Activated CD8-positive, alpha-beta memory T cell treated with anti-CD3 and anti-CD28 coated beads for 24 hours (primary cell): ENCODE data around the gene SLC35D1.
"Not testable (repeated sequence)": the region's sequence is repeated elsewhere in the genome, so short reads cannot be mapped to it uniquely, and the experiment has no call there.

ENCODE experiments used
- DNase-seq: peaks from one replicate; pipeline ENCODE4 v3.0.0-alpha.2; 2020

Gene SLC35D1

GRCh38 chr1:66982561-66983260 lies 71.2 kb downstream of the SLC35D1 start:
- no peak for DNase-seq

DNA sequence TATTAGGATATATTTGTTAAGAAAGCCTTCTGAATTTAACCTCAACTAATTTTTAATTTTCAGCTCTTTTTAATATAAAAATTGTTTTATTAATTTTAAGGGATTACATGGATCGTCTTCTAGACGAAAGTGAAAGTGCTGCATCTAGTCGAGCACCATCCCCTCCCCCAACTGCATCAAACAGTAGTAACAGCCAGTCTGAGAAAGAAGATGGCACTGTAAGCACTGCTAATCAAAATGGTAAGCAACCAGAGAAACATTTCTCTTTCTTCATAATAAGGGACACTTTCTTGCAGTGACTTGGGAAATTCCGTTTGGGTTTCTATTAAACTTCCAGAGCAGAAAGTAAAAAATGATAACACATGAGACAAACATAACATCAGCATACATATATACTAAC lies 72.3 kb downstream of the SLC35D1 start:
- DNase-seq: no peak

GRCh38 chr1:66980745-66981367 lies 73.1 kb downstream of the SLC35D1 start:
- DNase-seq: no peak

- not testable (repeated sequence) for DNase-seq
Observed at GRCh38 chr1:66979621-66980020, 74.3 kb downstream of the SLC35D1 start.

DNA sequence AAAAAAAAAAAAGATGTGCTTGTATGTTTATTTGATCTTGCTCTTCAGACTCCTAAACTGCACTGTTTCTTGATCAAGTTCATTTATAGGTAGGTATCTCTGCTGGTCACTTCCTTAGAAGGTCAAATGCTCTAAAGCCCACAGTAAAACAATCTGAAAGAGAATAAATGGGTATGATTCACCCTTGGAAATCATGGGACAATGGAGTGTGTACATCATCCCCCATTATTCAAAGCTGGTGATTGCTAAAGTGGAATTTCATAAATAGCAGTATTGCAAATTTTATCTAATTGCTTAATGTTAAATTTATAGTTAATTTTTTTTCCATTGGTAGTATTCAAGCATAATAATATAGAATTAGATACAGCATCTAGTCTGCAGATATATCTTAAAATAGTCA lies 75.7 kb downstream of the SLC35D1 start:
- no peak for DNase-seq

DNA sequence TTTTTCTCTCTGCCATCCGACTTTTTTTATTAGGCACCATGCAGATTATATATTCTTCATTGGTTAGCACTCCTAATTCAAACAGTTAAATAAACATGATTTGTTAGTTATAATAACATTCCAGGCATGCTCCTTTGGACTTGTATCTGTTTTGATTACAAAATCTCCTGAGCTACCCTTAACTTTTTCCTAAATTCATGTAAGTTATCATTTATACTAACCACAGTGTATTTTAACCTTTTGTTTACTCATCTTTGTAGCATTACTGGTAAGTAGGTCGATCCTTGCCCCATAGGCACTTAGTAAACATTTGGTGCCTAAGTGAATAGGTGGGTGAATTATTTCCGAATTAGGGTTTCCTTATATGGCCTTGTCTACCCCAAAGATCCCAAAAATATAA lies 85.4 kb downstream of the SLC35D1 start:
- DNase-seq: no peak

GRCh38 chr1:66966188-66966873 lies 87.6 kb downstream of the SLC35D1 start:
- DNase-seq: not testable (repeated sequence)

DNA sequence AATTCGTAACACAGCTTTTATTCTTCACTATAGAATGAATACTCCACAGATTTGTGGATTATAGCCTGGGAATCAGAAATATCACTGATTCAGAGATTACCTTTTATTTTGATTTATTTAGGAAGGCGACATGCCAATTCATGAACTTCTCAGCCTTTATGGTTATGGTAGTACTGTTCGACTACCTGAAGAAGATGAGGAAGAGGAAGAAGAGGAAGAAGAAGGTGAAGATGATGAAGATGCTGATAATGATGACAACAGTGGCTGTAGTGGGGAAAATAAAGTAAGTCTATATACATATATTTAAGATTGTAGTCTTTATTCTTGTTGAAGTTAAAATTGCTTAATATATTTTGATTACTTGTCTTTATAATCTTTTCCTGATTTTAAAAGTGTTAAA lies 96.0 kb downstream of the SLC35D1 start:
- DNase-seq: no peak

GRCh38 chr1:66954208-66954607 lies 99.7 kb downstream of the SLC35D1 start:
- DNase-seq: no peak

GRCh38 chr1:66951513-66951912 lies 102.4 kb downstream of the SLC35D1 start:
- DNase-seq: no peak
